A673 (cell line): ENCODE measurements around the gene IKZF2. TPM values are rescaled to one million over a fixed set of nuclear protein-coding genes. Genes with fewer than 3 reads are reported as not detected.

Source experiments
- BruUV-seq: library from RNA; stranded (reverse); fragments of 400-500 nt; replicated peaks from 2 replicates; lab custom pipeline; 2021; lab: Mats Ljungman, UMichigan
- CTCF ChIA-PET: fragments of 300-600 bp; sonication (Branson Sonifier 250); formaldehyde crosslinking; loops from one replicate; lab custom pipeline; 2022; ENCODE audit warnings: antibody characterized with exemption; lab: Charles Lee
- POLR2A ChIA-PET: fragments of 300-600 bp; sonication (Branson Sonifier 250); formaldehyde crosslinking; loops from one replicate; lab custom pipeline; 2022; ENCODE audit warnings: antibody characterized with exemption; ENCODE audit not compliant: low non-redundant PET; lab: Charles Lee
- DNase-seq: peaks from one replicate; pipeline ENCODE4 v3.0.0-alpha.2; 2015; ENCODE audit warnings: low spot score
- H3K27ac ChIP-seq: fragments of 200-600 bp; sonication (generic); 2 replicates; pipeline ENCODE4 v1.5.1; 2016; ENCODE audit warnings: mixed run types, low read depth, mild to moderate bottlenecking, mixed read lengths, antibody characterized with exemption, low read length; ENCODE audit not compliant: poor library complexity, severe bottlenecking
- H3K27me3 ChIP-seq: fragments of 200-600 bp; sonication (generic); replicated peaks from 2 replicates; pipeline ENCODE4 v1.6.1; 2017; ENCODE audit warnings: mixed run types, low read depth, mild to moderate bottlenecking, mixed read lengths, antibody characterized with exemption, low read length; ENCODE audit not compliant: insufficient read depth, poor library complexity
- H3K36me3 ChIP-seq: fragments of 200-600 bp; sonication (generic); 2 replicates; pipeline ENCODE4 v1.6.1; 2016; ENCODE audit warnings: mixed run types, mild to moderate bottlenecking, mixed read lengths, antibody characterized with exemption, low read length; ENCODE audit not compliant: insufficient read depth, poor library complexity, severe bottlenecking
- H3K4me1 ChIP-seq: fragments of 200-600 bp; sonication (generic); 2 replicates; pipeline ENCODE4 v1.6.1; 2017; ENCODE audit warnings: mixed run types, mild to moderate bottlenecking, mixed read lengths, antibody characterized with exemption, low read length; ENCODE audit not compliant: insufficient read depth, poor library complexity, severe bottlenecking
- H3K4me3 ChIP-seq: fragments of 200-600 bp; sonication (generic); 2 replicates; pipeline ENCODE4 v1.5.1; 2016; ENCODE audit warnings: low read depth, mixed run types, mild to moderate bottlenecking, mixed read lengths, low read length; ENCODE audit not compliant: poor library complexity, severe bottlenecking
- H3K9me3 ChIP-seq: fragments of 200-600 bp; sonication (generic); 2 replicates; pipeline ENCODE4 v1.6.1; 2016; ENCODE audit warnings: mixed run types, low read depth, mild to moderate bottlenecking, mixed read lengths, antibody characterized with exemption, low read length; ENCODE audit not compliant: poor library complexity, severe bottlenecking
- CTCF ChIP-seq: fragments of 300-800, 200-600 bp; sonication (generic); conservative IDR thresholded peaks from 2 replicates; pipeline ENCODE4 v1.5.1; 2017; ENCODE audit warnings: low read depth, mild to moderate bottlenecking, antibody characterized with exemption, low read length, moderate library complexity, mixed read lengths
- EZH2 ChIP-seq: fragments of 200-600 bp; sonication (generic); IDR thresholded peaks from 2 replicates; pipeline ENCODE4 v1.6.1; 2017; ENCODE audit warnings: borderline replicate concordance, low read depth, mild to moderate bottlenecking, mixed read lengths, antibody characterized with exemption, low read length; ENCODE audit not compliant: poor library complexity, severe bottlenecking
- intact Hi-C: fragments of 100-400 bp; cut with micrococcal nuclease; formaldehyde crosslinking; loops from one replicate; pipeline ENCODE4 v1.10.0; 2022; ENCODE audit not compliant: unreplicated experiment
- total RNA-seq: library from RNA; stranded (reverse); gene quantifications from 2 replicates; pipeline ENCODE4 v1.2.3, GENCODE V29; 2021

IKZF2 gene
- total RNA-seq, 1 experiment from 2014 or later, result 68.6 TPM

- TF ChIP-seq CTCF, result no peak
- TF ChIP-seq EZH2, result no peak
- no peak for DNase-seq
- Histone ChIP-seq H3K27ac (no peak overlapping the region), H3K4me1 (peaks cover 17% of the 10 kb centered on the region), H3K36me3 (no peaks in the 10 kb centered on the region), H3K27me3 (no peaks in the 10 kb centered on the region), H3K4me3 (no peak overlapping the region), H3K9me3 (no peaks in the 10 kb centered on the region)
- CTCF ChIA-PET, result no interaction called here
- intact Hi-C loops, result no loop called here
- POLR2A ChIA-PET, result no interaction called here
- BruUV-seq, result no TSS peak
Measured at GRCh38 chr2:213162516-213163118, 11.2 kb upstream of the IKZF2 start.

- H3K9me3 ChIP-seq, result no peaks in the 10 kb centered on the region
- BruUV-seq, result no TSS peak
- TF ChIP-seq EZH2, result no peak
- no peak for TF ChIP-seq CTCF
- H3K4me3 ChIP-seq, result no peak overlapping the region
- CTCF ChIA-PET, result no interaction called here
- no peaks in the 10 kb centered on the region for H3K36me3 ChIP-seq
- intact Hi-C loops, result no loop called here
- H3K27ac ChIP-seq, result no peak overlapping the region
- POLR2A ChIA-PET, result no interaction called here
- H3K4me1 ChIP-seq, result peaks cover 17% of the 10 kb centered on the region
- no peaks in the 10 kb centered on the region for H3K27me3 ChIP-seq
- peak; percentile 39 for DNase-seq
Measured at GRCh38 chr2:213161759-213162515, 10.5 kb upstream of the IKZF2 start.

- Histone ChIP-seq H3K27me3 (no peaks in the 10 kb centered on the region), H3K9me3 (no peaks in the 10 kb centered on the region), H3K27ac (peak overlapping the region; percentile 25), H3K36me3 (no peaks in the 10 kb centered on the region), H3K4me3 (no peak overlapping the region), H3K4me1 (peaks cover 28% of the 10 kb centered on the region)
- DNase-seq, result peak; percentile 62
- ChIA-PET CTCF (no interaction called here), POLR2A (no interaction called here)
- intact Hi-C loops, result no loop called here
- no peak for TF ChIP-seq EZH2
- TF ChIP-seq CTCF, result no peak
- BruUV-seq, result no TSS peak
Measured at GRCh38 chr2:213159768-213160167, 8.4 kb upstream of the IKZF2 start.
